ENCODE measurements around the gene OSBPL8.

Gene OSBPL8

GRCh38 chr12:76449583-76449982 lies 110.0 kb downstream of the OSBPL8 start:
- Histone ChIP-seq H3K9ac (ENCODE audit: low read depth, low read length) (no peak overlapping the region), H3K36me3 (ENCODE audit: insufficient read depth, low read length) (peaks cover 8% of the 10 kb centered on the region; the same call in 1 of the 2 replicates), H3K27ac (ENCODE audit: low read depth, low read length) (no peak overlapping the region), H3K9me3 (ENCODE audit: insufficient read depth, low read depth, low read length) (no peaks in the 10 kb centered on the region), H3K4me1 (ENCODE audit: insufficient read depth, low read length) (0 out of 2 replicates have a peak, but pooled peaks cover under 1% of the 10 kb centered on the region), H3K27me3 (ENCODE audit: insufficient read depth, low read length) (no peaks in the 10 kb centered on the region), H3K4me3 (ENCODE audit: low read length) (no peak overlapping the region)
- 80% methylated on average over 1 of the region's 2 CpGs for WGBS

- Histone ChIP-seq H3K9me3 (ENCODE audit: insufficient read depth, low read depth, low read length) (no peaks in the 10 kb centered on the region), H3K9ac (ENCODE audit: low read depth, low read length) (no peak overlapping the region), H3K27ac (ENCODE audit: low read depth, low read length) (no peak overlapping the region), H3K4me1 (ENCODE audit: insufficient read depth, low read length) (peaks cover 6% of the 10 kb centered on the region; the same call in 1 of the 2 replicates), H3K27me3 (ENCODE audit: insufficient read depth, low read length) (no peaks in the 10 kb centered on the region), H3K4me3 (ENCODE audit: low read length) (no peak overlapping the region), H3K36me3 (ENCODE audit: insufficient read depth, low read length) (peaks cover 8% of the 10 kb centered on the region; the same call in 1 of the 2 replicates)
- 100% methylated on average over 1 of the region's 1 CpG for WGBS
Observed at GRCh38 chr12:76449016-76449415, 110.6 kb downstream of the OSBPL8 start.

GRCh38 chr12:76446090-76446489 lies 113.5 kb downstream of the OSBPL8 start:
- Histone ChIP-seq H3K27ac (ENCODE audit: low read depth, low read length) (no peak overlapping the region), H3K4me1 (ENCODE audit: insufficient read depth, low read length) (peaks cover 11% of the 10 kb centered on the region; the same call in 1 of the 2 replicates), H3K9ac (ENCODE audit: low read depth, low read length) (no peak overlapping the region), H3K27me3 (ENCODE audit: insufficient read depth, low read length) (no peaks in the 10 kb centered on the region), H3K36me3 (ENCODE audit: insufficient read depth, low read length) (peaks cover 8% of the 10 kb centered on the region; the same call in 1 of the 2 replicates), H3K9me3 (ENCODE audit: insufficient read depth, low read depth, low read length) (no peaks in the 10 kb centered on the region), H3K4me3 (ENCODE audit: low read length) (no peak overlapping the region)
- no CpG with 5 or more reads among the region's 1 CpG for WGBS

- no peak overlapping the region for H3K9ac ChIP-seq (ENCODE audit: low read depth, low read length)
- H3K27me3 ChIP-seq (ENCODE audit: insufficient read depth, low read length), result no peaks in the 10 kb centered on the region
- H3K36me3 ChIP-seq (ENCODE audit: insufficient read depth, low read length), result peaks cover 4% of the 10 kb centered on the region; the same call in 1 of the 2 replicates
- no peak overlapping the region for H3K27ac ChIP-seq (ENCODE audit: low read depth, low read length)
- 96% methylated on average over 1 of the region's 1 CpG for WGBS
- peaks cover 11% of the 10 kb centered on the region; the same call in 1 of the 2 replicates for H3K4me1 ChIP-seq (ENCODE audit: insufficient read depth, low read length)
- H3K4me3 ChIP-seq (ENCODE audit: low read length), result no peak overlapping the region
- no peaks in the 10 kb centered on the region for H3K9me3 ChIP-seq (ENCODE audit: insufficient read depth, low read depth, low read length)
Observed at GRCh38 chr12:76445462-76445861, 114.1 kb downstream of the OSBPL8 start.

- no peak overlapping the region for H3K9ac ChIP-seq (ENCODE audit: low read depth, low read length)
- no peaks in the 10 kb centered on the region for H3K36me3 ChIP-seq (ENCODE audit: insufficient read depth, low read length)
- 94% methylated on average over 1 of the region's 1 CpG for WGBS
- no peak overlapping the region for H3K4me3 ChIP-seq (ENCODE audit: low read length)
- peaks cover 11% of the 10 kb centered on the region; the same call in 1 of the 2 replicates for H3K4me1 ChIP-seq (ENCODE audit: insufficient read depth, low read length)
- no peaks in the 10 kb centered on the region for H3K27me3 ChIP-seq (ENCODE audit: insufficient read depth, low read length)
- H3K27ac ChIP-seq (ENCODE audit: low read depth, low read length), result no peak overlapping the region
- no peaks in the 10 kb centered on the region for H3K9me3 ChIP-seq (ENCODE audit: insufficient read depth, low read depth, low read length)
Observed at GRCh38 chr12:76444408-76444984, 115.1 kb downstream of the OSBPL8 start.

GRCh38 chr12:76441016-76441415 lies 118.6 kb downstream of the OSBPL8 start:
- WGBS, result 92% methylated on average over 3 of the region's 3 CpGs
- no peaks in the 10 kb centered on the region for H3K36me3 ChIP-seq (ENCODE audit: insufficient read depth, low read length)
- H3K4me3 ChIP-seq (ENCODE audit: low read length), result no peak overlapping the region
- no peaks in the 10 kb centered on the region for H3K9me3 ChIP-seq (ENCODE audit: insufficient read depth, low read depth, low read length)
- H3K9ac ChIP-seq (ENCODE audit: low read depth, low read length), result no peak overlapping the region
- H3K27me3 ChIP-seq (ENCODE audit: insufficient read depth, low read length), result no peaks in the 10 kb centered on the region
- no peak overlapping the region for H3K27ac ChIP-seq (ENCODE audit: low read depth, low read length)
- H3K4me1 ChIP-seq (ENCODE audit: insufficient read depth, low read length), result peaks cover 11% of the 10 kb centered on the region; the same call in 1 of the 2 replicates

- Histone ChIP-seq H3K36me3 (ENCODE audit: insufficient read depth, low read length) (no peaks in the 10 kb centered on the region), H3K27me3 (ENCODE audit: insufficient read depth, low read length) (no peaks in the 10 kb centered on the region), H3K9ac (ENCODE audit: low read depth, low read length) (no peak overlapping the region), H3K4me3 (ENCODE audit: low read length) (no peak overlapping the region), H3K27ac (ENCODE audit: low read depth, low read length) (no peak overlapping the region), H3K4me1 (ENCODE audit: insufficient read depth, low read length) (no peaks in the 10 kb centered on the region), H3K9me3 (ENCODE audit: insufficient read depth, low read depth, low read length) (peaks cover 9% of the 10 kb centered on the region; the same call in 1 of the 2 replicates)
Observed at GRCh38 chr12:76432733-76433132, 126.8 kb downstream of the OSBPL8 start.

- Histone ChIP-seq H3K27me3 (ENCODE audit: insufficient read depth, low read length) (no peaks in the 10 kb centered on the region), H3K4me3 (ENCODE audit: low read length) (no peak overlapping the region), H3K9me3 (ENCODE audit: insufficient read depth, low read depth, low read length) (peaks cover 12% of the 10 kb centered on the region; the same call in 1 of the 2 replicates), H3K9ac (ENCODE audit: low read depth, low read length) (no peak overlapping the region), H3K27ac (ENCODE audit: low read depth, low read length) (no peak overlapping the region), H3K4me1 (ENCODE audit: insufficient read depth, low read length) (peaks cover 3% of the 10 kb centered on the region; the same call in 1 of the 2 replicates), H3K36me3 (ENCODE audit: insufficient read depth, low read length) (no peaks in the 10 kb centered on the region)
Observed at GRCh38 chr12:76428117-76428516, 131.5 kb downstream of the OSBPL8 start.

- 100% methylated on average over 2 of the region's 2 CpGs for WGBS
- H3K4me3 ChIP-seq (ENCODE audit: low read length), result no peak overlapping the region
- H3K4me1 ChIP-seq (ENCODE audit: insufficient read depth, low read length), result peaks cover 18% of the 10 kb centered on the region
- H3K9ac ChIP-seq (ENCODE audit: low read depth, low read length), result no peak overlapping the region
- H3K27ac ChIP-seq (ENCODE audit: low read depth, low read length), result no peak overlapping the region
- peaks cover 7% of the 10 kb centered on the region; the same call in 1 of the 2 replicates for H3K9me3 ChIP-seq (ENCODE audit: insufficient read depth, low read depth, low read length)
- H3K36me3 ChIP-seq (ENCODE audit: insufficient read depth, low read length), result no peaks in the 10 kb centered on the region
- no peaks in the 10 kb centered on the region for H3K27me3 ChIP-seq (ENCODE audit: insufficient read depth, low read length)
Observed at GRCh38 chr12:76426160-76426559, 133.4 kb downstream of the OSBPL8 start.

GRCh38 chr12:76424941-76425340 lies 134.6 kb downstream of the OSBPL8 start:
- H3K4me3 ChIP-seq (ENCODE audit: low read length), result no peak overlapping the region
- no peak overlapping the region for H3K9ac ChIP-seq (ENCODE audit: low read depth, low read length)

GRCh38 chr12:76422543-76423438 lies 136.8 kb downstream of the OSBPL8 start:
- Histone ChIP-seq H3K27me3 (ENCODE audit: insufficient read depth, low read length) (no peaks in the 10 kb centered on the region), H3K9me3 (ENCODE audit: insufficient read depth, low read depth, low read length) (peaks cover 7% of the 10 kb centered on the region; the same call in 1 of the 2 replicates), H3K4me3 (ENCODE audit: low read length) (no peak overlapping the region), H3K4me1 (ENCODE audit: insufficient read depth, low read length) (peaks cover 18% of the 10 kb centered on the region), H3K36me3 (ENCODE audit: insufficient read depth, low read length) (no peaks in the 10 kb centered on the region), H3K9ac (ENCODE audit: low read depth, low read length) (no peak overlapping the region), H3K27ac (ENCODE audit: low read depth, low read length) (no peak overlapping the region)
- 82% methylated on average over 9 of the region's 9 CpGs for WGBS

More at GRCh38 chr12:76424941-76425340, 134.6 kb downstream of the OSBPL8 start:
- Histone ChIP-seq H3K36me3 (ENCODE audit: insufficient read depth, low read length) (no peaks in the 10 kb centered on the region), H3K27ac (ENCODE audit: low read depth, low read length) (no peak overlapping the region), H3K27me3 (ENCODE audit: insufficient read depth, low read length) (no peaks in the 10 kb centered on the region), H3K9me3 (ENCODE audit: insufficient read depth, low read depth, low read length) (peaks cover 7% of the 10 kb centered on the region; the same call in 1 of the 2 replicates), H3K4me1 (ENCODE audit: insufficient read depth, low read length) (peaks cover 18% of the 10 kb centered on the region)
- 90% methylated on average over 1 of the region's 1 CpG for WGBS
